Myocyte (in vitro differentiated cells): Measurements from ENCODE around the gene MLPH. TPM values are rescaled to one million over a fixed set of nuclear protein-coding genes. Genes with fewer than 3 reads are reported as not detected.

Source experiments
- DNase-seq: peaks from one replicate; pipeline ENCODE4 v3.0.0-alpha.2; 2012; ENCODE audit warnings: low read depth
- total RNA-seq: library from RNA; depleted of rRNA; stranded (reverse); fragments of >200 nt; gene quantifications from 2 replicates; pipeline ENCODE4 v1.2.3, GENCODE V29; 2014

The MLPH gene
- total RNA-seq, 1 donor from 2014 or later: 51.0 TPM

DNA sequence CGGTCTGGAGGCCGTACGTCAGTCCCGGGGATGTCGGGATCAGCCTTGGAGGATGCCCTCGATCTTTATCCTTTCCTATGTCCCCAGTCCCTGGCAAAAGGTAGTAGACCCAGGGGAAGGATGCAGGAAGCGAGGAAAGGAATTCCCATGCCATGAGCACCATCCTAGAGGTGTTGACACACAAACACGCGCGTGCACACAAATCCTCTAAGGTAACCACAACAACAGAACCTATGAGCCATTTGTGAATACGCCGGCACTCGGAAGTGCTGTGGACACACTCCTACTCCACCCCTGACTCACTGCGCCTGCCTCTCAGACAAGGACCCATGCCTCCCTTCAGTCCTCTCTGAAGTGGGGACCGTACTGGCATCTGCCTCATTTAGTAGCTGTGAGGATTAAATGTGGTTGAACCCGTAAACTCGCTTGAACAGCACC lies 11.3 kb upstream of the MLPH start:
- DNase-seq: peak; percentile 52

DNA sequence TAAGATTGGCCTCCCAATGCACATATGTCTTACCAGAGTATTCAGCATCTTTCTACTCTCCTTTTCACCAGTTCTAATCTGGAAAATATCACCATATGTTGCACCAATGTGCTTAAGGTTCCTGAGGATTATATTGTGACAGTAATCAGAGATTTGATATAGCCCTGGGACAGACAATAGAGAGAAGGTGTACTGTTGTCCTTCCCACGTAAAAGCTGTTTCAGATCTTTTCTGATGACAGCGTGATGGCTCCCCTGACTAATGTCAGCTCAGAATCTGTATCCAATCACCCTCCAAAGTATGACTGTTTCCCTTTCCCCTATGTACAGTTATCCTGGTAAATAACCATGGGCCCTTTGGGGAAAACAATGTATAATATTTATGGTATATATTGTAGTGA lies 9.0 kb upstream of the MLPH start:
- no peak for DNase-seq

DNA sequence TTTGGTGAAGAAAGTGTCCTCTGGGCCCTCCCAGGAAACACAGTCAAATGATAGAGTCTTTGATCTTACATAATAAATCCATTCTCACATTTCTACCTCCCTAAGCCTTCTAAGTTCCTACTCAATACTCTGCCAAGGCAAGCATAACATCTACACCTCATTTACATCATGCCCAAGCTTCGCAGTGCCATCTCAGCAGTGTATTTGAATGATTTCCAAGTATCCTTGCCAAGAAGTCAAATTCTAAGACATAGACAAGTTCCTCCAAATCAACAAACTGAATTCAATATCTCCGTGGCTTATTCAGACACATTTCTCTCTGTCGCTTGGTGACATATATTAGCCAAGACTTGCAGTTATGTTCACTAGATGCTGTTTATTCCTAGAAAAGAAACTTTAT lies 8.1 kb upstream of the MLPH start:
- DNase-seq: no peak

DNA sequence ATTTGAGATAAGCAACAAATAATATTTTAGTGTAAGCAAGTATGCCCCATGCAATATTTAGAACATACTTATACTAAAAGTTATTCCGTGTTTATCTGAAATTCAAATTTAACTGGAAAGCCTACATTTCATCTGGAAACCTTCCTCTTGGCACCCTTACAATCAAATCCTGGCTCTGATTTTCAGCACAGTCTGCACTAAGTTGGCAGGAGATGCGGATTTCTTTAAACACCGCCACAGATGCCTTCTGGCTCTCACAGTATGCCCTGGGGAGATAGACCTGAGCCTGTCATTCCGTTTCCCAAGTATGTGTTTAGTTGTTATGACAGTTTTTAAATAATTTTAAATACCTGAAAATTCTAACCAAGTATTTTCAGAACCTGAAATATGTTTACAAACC lies 7.3 kb upstream of the MLPH start:
- no peak for DNase-seq

DNA sequence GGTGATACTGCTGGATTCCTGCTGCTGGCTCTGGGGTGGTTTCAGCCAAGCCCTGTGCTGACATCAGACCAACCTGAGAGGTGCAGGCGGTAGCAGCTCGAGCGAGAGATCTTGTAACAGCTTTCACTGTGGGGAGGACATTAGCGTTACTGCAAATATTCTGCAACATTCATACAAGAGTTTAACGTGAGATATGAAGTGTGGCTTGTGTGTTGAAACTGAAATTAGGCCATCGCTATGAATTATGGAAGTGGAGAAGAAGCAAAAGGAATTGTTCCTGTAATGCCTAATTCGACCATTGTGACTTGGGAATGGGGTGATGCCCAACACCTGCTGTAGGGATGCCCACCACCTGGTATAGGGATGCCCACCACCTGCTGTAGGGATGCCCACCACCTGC lies 6.5 kb upstream of the MLPH start:
- no peak for DNase-seq

DNA sequence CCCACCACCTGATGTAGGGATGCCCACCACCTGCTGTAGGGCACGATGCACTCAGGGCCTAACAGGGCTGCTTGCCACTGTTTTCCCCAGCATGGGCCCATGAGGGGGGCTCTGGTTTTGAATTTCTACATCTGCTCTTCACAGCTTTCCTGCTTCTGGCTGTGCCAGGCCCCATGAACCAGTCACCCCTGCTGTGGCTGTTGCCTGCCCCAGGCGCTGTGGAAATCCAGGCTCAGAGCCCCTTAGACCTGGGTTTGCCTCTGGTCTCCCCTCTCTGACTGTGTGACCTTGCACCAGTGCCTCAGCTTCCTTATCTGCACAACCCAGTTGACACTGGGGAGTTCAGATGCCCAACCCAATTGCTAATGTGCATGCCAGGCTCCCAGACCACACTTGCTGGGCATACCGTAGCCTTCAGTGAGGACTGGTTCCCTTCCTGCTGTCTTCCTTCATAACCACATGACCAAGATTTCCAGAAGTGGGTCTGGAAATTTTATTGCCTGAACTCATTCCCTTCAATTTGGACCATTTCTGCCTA lies 6.0 kb upstream of the MLPH start:
- DNase-seq: no peak

DNA sequence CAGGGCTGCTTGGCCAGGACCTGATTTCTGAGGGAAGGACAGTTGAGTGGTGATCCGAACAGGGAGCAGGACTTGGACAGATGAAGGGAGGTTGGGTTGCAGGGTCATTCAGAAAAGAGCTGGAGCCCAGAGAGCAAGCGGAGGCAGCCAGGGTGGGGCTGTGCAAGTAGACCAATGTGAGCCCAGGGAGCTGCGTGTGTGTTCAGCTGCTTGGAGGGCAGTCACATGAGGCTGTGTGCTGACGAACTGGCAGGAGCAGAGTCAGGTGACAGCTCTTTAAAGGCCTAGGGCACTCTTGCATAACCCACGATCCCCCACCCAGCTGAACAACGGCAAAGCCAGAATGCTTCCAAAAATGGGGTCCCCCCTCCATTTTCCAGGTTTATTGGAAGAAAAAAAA lies 4.6 kb upstream of the MLPH start:
- DNase-seq: peak; percentile 94

DNA sequence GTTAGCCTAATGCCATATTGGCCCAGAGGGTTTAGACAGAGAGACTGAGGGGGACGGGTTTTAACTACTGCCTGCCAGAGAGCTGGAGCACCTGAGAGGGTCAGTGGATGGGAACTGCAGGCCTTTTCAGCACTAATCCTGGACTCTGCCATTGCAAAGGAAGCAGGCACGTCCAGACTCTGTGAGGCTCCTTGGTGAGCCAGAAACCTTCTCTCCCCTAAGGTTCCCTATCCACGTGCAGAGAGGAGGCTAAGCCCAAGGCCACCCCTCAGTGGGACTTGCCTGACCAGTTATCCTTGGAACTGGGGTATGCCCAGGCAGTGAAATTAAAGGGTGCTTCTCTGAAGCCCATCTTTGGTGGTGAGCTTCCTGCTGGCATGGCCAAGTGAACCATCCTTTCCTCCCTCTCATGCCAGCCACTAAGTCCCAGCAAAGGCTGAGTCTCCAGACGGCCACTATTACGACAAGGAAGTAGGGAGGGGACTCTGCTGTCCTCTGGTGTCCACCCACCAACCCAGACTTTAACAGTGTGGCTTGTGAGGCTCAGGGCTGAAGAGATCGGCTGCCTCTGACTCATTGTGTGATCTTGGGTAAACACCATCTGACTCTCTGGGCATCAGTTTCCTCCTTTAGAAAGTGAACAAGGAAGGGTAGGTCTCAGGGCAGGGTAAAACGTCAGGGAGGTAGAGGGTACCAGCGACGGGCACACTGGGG lies 3.9 kb upstream of the MLPH start:
- peak; percentile 97 for DNase-seq

DNA sequence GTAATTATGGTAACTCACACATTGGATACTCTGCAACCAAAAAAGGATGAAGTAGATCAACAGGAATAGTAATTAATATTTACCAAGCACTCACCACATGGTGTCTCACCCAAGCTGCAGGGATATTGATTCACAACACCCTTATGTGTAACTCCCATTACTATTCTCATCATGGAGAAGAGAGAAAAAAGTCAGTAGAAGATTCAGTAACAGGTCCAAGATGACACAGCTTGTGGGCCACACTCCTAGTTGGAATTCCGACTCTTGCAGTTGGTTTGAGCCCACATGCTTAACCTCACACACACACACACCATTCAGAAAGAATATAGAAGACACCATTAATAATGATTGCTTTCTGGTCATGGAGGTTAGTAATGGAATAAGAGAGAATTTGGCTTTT lies 1.7 kb upstream of the MLPH start:
- peak; percentile 39 for DNase-seq

DNA sequence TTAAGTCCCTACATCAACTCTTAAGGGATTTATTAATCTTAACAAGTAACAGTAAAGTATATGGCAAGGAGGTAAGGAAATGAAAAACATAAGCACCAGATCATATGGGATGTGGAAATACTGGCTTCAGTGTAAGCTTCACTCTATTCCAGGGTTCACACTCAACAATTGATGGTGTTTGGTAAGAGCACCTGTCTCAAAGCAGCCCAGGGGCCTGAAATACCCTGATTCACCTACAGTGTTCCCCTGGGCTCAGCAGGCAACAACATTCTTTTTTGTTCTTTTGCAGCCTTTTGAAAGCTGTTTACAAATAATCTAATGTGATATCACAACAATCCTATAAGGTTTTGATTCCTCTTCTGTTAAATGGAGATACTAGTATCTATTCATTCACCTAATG lies 1.2 kb upstream of the MLPH start:
- no peak for DNase-seq

DNA sequence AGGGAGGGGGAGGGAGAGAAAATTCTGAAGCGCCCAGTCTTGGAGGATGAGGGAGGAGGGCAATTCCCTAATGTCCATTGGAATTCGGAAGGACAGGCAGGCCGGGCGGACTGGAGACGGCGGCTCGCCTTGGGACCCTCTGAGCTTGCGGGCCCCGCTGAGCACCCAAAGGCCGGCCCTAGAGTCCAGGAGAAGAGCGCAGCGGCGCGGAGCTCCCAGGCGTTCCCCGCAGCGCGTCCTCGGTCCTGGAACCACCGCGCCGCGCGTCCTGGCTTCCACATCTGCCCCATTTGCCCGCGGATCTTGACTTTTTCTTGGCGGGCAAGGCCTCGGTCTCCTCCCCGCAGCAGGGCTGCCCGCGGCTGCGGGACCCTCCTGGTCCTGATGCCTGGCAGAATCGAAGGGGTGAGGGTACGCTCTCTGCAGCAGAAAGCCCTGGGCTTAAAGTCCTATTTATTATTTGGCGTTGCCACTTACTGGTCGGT lies 675 bp upstream of the MLPH start:
- no peak for DNase-seq

DNA sequence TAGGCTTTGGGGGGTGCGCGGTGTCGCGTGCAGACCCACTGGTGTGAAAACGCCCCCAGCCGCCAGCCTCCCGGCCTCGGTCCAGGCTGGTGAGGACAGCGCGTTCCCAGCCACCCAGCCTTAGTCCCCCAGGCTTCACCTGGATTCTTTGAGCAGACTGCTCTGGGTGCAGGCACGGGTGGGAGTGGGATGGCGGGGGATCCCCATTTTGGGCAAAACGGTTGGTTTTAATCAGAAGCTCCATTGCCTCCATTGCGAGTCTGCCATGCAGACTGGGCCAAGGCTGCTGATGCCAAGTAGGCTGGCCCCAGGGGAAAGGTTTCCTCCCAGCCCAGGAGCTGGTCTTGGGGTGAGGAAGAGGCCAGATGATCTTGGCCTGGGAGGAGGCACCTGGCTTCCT lies 445 bp downstream of the MLPH start:
- DNase-seq: no peak

DNA sequence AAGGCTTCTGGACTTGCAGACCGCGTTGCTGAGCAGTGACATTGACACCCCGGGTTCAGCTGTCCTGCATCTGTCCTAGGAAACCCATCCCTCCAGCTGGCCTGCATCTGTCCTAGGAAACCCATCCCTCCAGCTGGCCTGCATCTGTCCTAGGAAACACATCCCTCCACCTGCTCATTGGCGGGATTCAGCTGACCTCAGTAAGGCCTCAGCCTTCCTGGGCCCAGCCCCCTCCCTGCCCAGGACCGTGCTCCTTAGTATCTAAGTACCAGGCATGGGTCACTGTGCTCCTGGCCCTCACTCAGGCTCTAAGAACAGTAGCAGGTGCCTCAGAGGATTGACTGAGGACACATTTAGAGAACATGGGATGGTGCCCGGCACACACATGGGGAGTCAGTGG lies 1.2 kb downstream of the MLPH start:
- DNase-seq: peak; percentile 51

DNA sequence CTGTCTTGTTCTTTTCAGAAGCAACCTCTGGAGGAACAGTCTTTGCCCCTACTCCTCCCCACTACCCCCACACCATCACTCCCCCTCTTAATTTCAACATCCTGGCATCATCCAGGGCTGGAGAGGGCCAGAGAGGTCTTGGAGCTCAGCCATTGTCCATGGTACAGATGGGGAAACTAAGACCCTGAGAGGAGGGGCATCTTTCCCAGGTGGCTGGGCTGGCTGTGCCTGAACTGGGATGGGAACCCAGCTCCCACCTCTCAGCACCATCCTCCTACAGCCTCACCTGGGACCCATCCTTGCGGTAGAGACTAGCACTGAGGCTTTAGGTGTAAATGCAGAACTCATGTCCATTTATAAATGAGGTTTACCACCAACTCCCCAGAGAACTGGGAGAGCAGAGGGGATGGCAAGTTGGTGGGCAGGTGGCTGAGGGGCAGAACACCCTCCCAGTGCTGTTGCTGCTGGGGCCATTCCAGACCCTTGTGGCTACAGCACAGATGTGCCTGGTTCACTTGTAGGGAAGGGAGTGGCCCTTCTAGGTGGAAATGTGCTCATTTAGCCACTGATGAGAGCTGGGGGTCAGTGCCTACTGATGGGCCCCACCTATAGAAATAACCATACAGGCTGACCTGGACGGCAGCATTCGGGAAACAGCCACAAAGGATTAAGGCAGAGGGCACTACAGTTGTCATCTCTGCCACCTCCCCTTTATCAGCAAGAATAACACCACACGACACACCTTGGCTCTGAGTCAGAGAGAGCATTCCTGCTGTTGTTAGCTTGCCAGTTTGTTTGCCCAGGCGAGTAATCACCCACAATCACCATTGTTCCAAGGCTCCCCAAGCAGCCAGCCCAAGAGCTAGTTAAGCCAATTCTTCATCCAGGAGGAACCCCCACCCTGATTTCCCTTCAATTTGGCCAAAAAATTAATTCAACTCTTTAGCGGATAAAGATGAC lies 2.1 kb downstream of the MLPH start:
- peak; percentile 81 for DNase-seq

DNA sequence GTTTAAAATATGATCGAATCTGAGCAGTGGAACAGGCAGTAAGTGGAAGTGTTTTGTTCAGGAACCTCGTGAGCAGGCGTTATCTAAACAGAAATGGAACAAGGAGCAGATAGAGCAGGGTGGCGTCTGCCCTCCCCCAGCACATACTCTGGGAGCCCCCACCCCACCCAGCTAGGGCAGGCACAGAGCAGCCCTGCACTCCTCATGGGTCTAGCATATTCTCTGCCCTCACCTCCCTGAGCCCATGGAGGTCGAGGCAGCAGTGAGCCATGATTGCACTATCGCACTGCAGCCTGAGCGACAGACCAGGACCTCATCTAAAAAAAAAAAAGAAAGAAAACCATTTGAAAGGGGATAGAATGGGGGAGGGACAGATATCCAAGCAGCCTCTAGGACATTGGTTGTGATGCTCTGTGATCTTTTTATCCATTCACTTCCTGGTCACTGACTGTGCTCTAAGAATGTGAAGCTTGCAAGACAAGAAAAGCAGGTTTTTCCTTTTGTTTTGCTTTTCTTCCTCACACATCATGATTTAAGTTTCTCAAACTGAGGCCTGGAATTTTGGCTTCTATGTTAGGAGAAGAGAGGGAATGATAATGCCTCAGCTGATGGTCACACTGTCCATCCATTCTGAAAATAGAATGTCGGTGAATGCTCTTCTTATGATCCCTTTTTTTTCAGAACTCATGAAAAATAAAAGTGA lies 3.1 kb downstream of the MLPH start:
- no peak for DNase-seq

DNA sequence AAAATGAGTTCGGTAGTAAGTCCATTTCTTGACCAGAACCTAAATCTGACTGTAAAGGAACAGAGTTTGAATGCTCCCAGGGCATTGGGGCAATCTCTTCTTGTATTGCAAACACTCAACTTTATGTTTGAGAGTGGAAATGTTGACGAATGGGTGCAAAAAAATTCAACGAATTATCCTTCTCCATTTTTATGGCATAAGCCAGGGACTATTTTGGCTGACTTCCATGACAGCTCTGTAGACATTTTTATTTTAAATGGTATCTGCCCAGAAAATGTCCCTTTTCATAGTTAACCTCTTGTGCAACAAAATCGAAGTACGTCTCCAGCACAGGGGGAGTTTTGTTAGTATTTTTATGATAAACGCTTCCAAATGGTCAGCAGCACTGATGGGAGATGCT lies 3.7 kb downstream of the MLPH start:
- no peak for DNase-seq

DNA sequence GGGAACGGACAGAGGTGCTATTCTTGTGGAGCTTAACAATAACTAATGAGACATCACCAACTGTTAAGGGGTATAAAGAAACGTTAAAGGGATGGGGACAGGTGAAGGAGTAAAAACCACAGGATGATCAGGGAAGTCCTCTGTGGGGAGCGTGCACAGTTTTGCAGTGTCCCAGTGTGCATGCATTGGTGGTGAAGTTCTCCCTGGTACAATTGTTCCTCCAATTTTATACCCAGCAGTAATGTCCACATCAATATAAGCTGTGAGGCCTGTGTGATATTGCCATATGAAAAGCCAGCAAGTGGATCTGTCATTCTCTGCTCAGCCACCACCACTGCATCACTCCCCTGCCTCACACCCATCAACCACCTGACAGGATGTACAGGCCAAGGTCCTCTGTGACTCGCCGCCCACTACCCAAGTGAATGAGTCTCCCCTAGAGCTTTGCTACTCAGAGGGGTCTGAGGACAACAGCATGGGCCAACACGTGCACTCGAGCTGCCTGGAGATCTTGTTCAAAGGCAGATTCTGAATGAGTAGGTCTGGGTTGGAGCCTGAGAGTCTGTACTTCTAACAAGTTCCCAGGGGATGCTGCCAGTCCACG lies 4.6 kb downstream of the MLPH start:
- DNase-seq: no peak

DNA sequence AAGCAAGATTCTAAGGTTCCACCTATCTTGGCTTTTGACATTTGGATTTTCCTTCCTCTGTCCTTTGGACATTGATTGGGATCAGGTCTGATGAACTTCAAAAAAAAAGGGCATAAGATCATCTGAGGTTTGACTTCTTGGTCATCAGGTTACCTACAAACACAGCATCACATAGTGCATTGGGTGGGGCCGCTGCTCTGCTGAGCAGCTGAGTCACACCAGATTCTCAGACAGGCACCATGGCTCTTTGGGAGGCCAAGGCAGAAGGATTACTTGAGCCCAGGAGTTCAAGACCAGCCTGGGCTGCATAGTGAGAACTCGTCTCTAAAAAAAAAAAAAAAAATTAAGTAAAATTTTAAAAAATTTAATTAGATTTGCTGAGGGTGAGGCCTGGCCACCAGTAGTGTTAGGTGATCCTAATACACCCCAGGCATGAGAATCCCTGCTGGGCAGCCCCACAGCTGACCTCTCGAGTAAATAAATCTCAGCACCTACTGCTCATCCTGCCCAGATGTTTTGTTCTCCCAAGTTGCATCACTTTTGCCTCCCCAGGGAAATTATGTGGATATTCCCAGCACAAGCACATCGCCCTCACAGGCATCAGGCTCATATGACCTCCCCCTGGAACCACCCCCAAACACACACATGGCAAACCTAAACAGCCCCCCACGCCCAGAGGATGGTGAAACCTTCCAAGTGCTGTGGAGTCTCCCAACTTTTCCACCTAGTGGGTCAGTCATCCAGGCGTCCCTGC lies 5.3 kb downstream of the MLPH start:
- no peak for DNase-seq

DNA sequence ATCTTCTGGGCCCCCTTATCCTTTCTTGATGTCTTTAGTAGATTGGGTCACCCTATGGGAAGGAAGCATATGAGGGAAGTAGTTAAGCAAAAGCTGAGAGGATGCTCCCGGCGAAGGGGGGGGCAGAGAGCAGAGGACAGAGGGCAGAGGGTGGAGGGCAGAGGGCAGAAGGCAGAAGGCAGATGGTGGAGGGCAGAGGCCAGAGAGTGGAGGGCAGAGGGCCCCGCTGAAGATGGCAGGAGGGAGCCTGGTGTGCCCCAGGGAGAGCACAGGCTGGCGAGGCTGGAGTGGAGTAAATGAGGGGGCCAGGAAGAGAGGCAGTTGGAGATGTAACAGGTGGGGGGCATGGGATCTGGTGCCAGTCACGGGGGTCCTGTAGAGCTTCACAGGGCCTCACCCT lies 7.0 kb downstream of the MLPH start:
- no peak for DNase-seq

DNA sequence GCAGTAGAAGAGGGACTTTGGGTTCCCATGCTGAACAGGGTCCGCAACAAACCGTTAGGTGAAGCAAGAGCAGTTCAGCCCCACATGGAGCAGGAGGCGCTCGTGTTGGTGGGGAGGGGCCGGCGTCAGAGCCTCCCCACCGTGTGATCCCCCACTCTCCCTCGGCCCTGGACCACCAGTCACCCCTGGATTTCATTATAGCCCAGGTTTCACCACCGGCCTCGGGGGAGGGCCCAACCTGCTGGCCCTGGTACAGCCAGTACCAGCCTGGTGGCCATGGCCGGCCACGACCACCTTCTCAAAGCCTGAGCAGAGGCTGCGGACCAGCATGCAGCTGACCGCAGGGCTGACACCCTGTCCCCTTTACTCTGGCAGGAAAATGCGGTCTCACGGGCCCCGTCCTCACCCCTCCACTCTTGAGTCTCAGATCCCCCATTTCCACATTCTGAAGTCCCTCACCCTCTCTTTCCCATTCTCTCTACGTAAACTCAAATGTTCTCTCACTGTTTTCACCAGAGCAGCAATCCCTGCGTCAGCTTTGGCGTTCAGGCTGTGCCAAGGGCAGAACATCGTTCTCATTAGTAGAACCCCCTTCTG lies 8.6 kb downstream of the MLPH start:
- DNase-seq: no peak
